ENCODE measurements around the gene DPH3. TPM values are rescaled to one million over a fixed set of nuclear protein-coding genes. Genes with fewer than 3 reads are reported as not detected.

DPH3 gene
- total and polyA plus RNA-seq, 2 of the 8 experiments (the other 6 are each of a cell fraction or from before 2014, with no cell fraction given) = 9.8 to 40.1 TPM

DNA sequence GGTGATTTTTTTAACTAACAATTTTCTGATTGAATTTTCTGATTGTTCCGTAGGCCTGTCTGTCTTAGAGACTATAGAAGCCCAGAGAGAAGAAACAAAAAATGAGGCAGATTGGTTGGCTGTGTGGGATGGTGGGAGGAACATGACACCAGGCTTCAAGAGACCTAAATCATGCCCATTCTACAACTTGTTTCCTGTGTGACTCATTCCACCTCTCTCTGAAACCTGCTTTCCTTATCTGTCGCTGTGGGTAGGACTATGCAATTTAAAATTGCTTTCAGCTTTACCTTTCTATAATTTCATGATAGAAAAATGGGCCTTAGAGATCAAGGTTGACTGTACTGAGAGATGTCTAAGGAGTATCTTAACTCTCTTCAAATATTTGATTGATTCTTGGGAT lies 44.8 kb upstream of the DPH3 start:
- peaks cover 0 to 8% of the 10 kb centered on the region in 2 experiments; a peak in 1 of 4 replicates for H3K79me2 ChIP-seq (ENCODE audit: control insufficient read depth in 1 of 2, insufficient read depth in 2 of 2, low read length in 2 of 2)
- FAIRE-seq = no peak
- WGBS, 2 experiments (ENCODE audit: extremely low coverage in 1 of 2, insufficient coverage in 1 of 2, insufficient read length in 1 of 2, insufficient replicate concordance in 2 of 2, low coverage in 1 of 2, low lambda C conversion rate in 2 of 2, missing lambda C conversion rate in 1 of 2) = 71% methylated on average over 1 of the region's 2 CpGs; no CpG with 5 or more reads in 1 of the 2 experiments

More for the DNA sequence above, 44.8 kb upstream of the DPH3 start:
- H2BK15ac ChIP-seq (ENCODE audit: low read length) = no peak overlapping the region
- no peak overlapping the region for H3K27ac ChIP-seq (ENCODE audit: low read depth, low read length)
- no peak for DNase-seq (ENCODE audit: low read depth in 1 of 2, low spot score in 2 of 2)
- no peak overlapping the region for H4K91ac ChIP-seq (replicated peaks; ENCODE audit: insufficient read length, low read length)
- H3K9ac ChIP-seq (replicated peaks in 1 of 4; ENCODE audit: extremely low read depth in 1 of 4, low read depth in 3 of 4, low read length in 3 of 4) = no peak overlapping the region
- H3K27me3 ChIP-seq (replicated peaks in 1 of 4; ENCODE audit: control insufficient read depth in 3 of 4, extremely low read depth in 1 of 4, insufficient read depth in 3 of 4, low read length in 3 of 4) = no peaks in the 10 kb centered on the region
- no peak overlapping the region for H2AK5ac ChIP-seq (ENCODE audit: low read depth, low read length)
- H3K14ac ChIP-seq (ENCODE audit: insufficient read length) = no peak overlapping the region
- no peaks in the 10 kb centered on the region for H3K9me3 ChIP-seq (ENCODE audit: insufficient read depth in 2 of 2, low read depth in 1 of 2, low read length in 1 of 2)
- no peak overlapping the region for H2AFZ ChIP-seq (ENCODE audit: low read length)
- no peak overlapping the region for H3K23ac ChIP-seq (ENCODE audit: insufficient read length)
- H3K4ac ChIP-seq (replicated peaks; ENCODE audit: insufficient read length, low read depth, low read length) = no peak overlapping the region
- ChIA-PET CTCF (ENCODE audit: partially characterized antibody) (no interaction called here), POLR2A (ENCODE audit: partially characterized antibody) (no interaction called here)
- peaks cover 0 to 6% (median 3%) of the 10 kb centered on the region in 4 experiments; a peak in 2 of 8 replicates for H3K36me3 ChIP-seq (ENCODE audit: control insufficient read depth in 2 of 4, insufficient read depth in 4 of 4, low read length in 3 of 4)
- no peak overlapping the region for H2BK120ac ChIP-seq (replicated peaks; ENCODE audit: low read depth, low read length)
- no peak overlapping the region for H4K8ac ChIP-seq (ENCODE audit: extremely low read depth, insufficient read depth, low read length)
- H3K79me1 ChIP-seq (ENCODE audit: low read depth, low read length) = peaks cover 4% of the 10 kb centered on the region; the same call in 1 of the 2 replicates
- no peak overlapping the region for H2BK5ac ChIP-seq (ENCODE audit: low read depth, low read length)
- no peak overlapping the region for H2BK12ac ChIP-seq (ENCODE audit: low read depth, low read length)
- no peak overlapping the region for H3K56ac ChIP-seq (replicated peaks; ENCODE audit: insufficient read length, low read depth, low read length)
- peaks cover 0 to 4% (median 0%) of the 10 kb centered on the region in 4 experiments; a peak in 1 of 7 replicates for H3K4me1 ChIP-seq (replicated peaks in 1 of 4; ENCODE audit: control insufficient read depth in 3 of 4, insufficient read depth in 4 of 4, low read length in 3 of 4)
- H3K4me3 ChIP-seq (ENCODE audit: extremely low read depth in 1 of 4, insufficient read depth in 2 of 4, low read depth in 3 of 4, low read length in 4 of 4) = no peak overlapping the region
- H3K18ac ChIP-seq (ENCODE audit: extremely low read depth, low read length) = no peak overlapping the region
- no peaks in the 10 kb centered on the region for H3K23me2 ChIP-seq (ENCODE audit: low read depth, low read length)
- no peak overlapping the region for H4K5ac ChIP-seq (ENCODE audit: insufficient read length, low read depth, low read length)
- no peak overlapping the region for H3K4me2 ChIP-seq (ENCODE audit: insufficient read depth in 1 of 2, low read depth in 2 of 2, low read length in 2 of 2)
- TF ChIP-seq RXRA (IDR thresholded peaks at IDR 0.05; ENCODE audit: insufficient read depth, low read depth, low read length) (no peak), JUN (IDR thresholded peaks at IDR 0.05; ENCODE audit: low read depth, low read length) (no peak), CBX8 (IDR thresholded peaks at IDR 0.05; ENCODE audit: borderline replicate concordance, low read depth, low read length) (no peak), SP2 (IDR thresholded peaks at IDR 0.05; ENCODE audit: low read length) (no peak), CBX5 (IDR thresholded peaks at IDR 0.05; ENCODE audit: low read depth, low read length) (no peak), HDAC6 (IDR thresholded peaks at IDR 0.05; ENCODE audit: low read depth, low read length) (no peak)
- TF ChIP-seq, protein P1, sequence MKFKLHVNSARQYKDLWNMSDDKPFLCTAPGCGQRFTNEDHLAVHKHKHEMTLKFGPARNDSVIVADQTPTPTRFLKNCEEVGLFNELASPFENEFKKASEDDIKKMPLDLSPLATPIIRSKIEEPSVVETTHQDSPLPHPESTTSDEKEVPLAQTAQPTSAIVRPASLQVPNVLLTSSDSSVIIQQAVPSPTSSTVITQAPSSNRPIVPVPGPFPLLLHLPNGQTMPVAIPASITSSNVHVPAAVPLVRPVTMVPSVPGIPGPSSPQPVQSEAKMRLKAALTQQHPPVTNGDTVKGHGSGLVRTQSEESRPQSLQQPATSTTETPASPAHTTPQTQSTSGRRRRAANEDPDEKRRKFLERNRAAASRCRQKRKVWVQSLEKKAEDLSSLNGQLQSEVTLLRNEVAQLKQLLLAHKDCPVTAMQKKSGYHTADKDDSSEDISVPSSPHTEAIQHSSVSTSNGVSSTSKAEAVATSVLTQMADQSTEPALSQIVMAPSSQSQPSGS (IDR thresholded peaks at IDR 0.05; ENCODE audit: low read length) = no peak
- H2BK20ac ChIP-seq (ENCODE audit: low read length) = no peak overlapping the region
- H4K20me1 ChIP-seq (replicated peaks in 1 of 2; ENCODE audit: control insufficient read depth in 1 of 2, insufficient read depth in 2 of 2, low read length in 2 of 2) = no peaks in the 10 kb centered on the region
